ENCODE data around the gene SIAE. TPM values are rescaled to one million over a fixed set of nuclear protein-coding genes. Genes with fewer than 3 reads are reported as not detected.
A peak's percentile ranks its signal among the peaks of the same experiment; 100 is the strongest.

Gene SIAE
- total RNA-seq, 1 donor from 2014 or later, result 13.8 TPM

DNA sequence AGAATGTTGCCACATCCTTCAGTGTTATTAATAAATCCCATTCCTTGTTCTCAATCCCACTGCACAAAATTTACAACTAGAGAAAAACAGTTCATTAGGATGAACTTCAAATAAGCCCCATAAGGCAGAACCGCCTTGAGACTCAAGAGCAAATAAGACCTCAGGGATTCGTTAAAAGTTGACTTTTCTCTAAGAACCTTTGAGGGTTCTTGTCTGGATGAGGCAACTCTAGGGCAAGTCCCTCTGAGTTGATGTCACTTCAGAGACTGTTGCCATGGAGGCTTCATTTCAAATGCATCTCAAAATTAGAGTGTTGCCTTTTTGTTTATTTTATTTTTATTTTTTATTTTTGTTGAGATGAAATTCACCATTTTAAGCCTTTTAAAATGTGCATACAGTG is 82.1 kb downstream of the SIAE start:
- H3K4me3 Mint-ChIP-seq (ENCODE audit: unreplicated experiment), result no peak overlapping the region
- H3K27me3 Mint-ChIP-seq (ENCODE audit: unreplicated experiment), result peaks cover 48% of the 10 kb centered on the region
- H3K36me3 Mint-ChIP-seq (ENCODE audit: unreplicated experiment), result no peaks in the 10 kb centered on the region
- H3K27ac Mint-ChIP-seq (ENCODE audit: unreplicated experiment), result no peak overlapping the region
- H3K9me3 Mint-ChIP-seq (ENCODE audit: unreplicated experiment), result no peaks in the 10 kb centered on the region
- TF ChIP-seq, protein P1, sequence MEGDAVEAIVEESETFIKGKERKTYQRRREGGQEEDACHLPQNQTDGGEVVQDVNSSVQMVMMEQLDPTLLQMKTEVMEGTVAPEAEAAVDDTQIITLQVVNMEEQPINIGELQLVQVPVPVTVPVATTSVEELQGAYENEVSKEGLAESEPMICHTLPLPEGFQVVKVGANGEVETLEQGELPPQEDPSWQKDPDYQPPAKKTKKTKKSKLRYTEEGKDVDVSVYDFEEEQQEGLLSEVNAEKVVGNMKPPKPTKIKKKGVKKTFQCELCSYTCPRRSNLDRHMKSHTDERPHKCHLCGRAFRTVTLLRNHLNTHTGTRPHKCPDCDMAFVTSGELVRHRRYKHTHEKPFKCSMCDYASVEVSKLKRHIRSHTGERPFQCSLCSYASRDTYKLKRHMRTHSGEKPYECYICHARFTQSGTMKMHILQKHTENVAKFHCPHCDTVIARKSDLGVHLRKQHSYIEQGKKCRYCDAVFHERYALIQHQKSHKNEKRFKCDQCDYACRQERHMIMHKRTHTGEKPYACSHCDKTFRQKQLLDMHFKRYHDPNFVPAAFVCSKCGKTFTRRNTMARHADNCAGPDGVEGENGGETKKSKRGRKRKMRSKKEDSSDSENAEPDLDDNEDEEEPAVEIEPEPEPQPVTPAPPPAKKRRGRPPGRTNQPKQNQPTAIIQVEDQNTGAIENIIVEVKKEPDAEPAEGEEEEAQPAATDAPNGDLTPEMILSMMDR (IDR thresholded peaks at IDR 0.05), result no peak
- no peak for DNase-seq (ENCODE audit: extremely low spot score, unreplicated experiment)
- no peaks in the 10 kb centered on the region for H3K4me1 Mint-ChIP-seq (ENCODE audit: unreplicated experiment)

DNA sequence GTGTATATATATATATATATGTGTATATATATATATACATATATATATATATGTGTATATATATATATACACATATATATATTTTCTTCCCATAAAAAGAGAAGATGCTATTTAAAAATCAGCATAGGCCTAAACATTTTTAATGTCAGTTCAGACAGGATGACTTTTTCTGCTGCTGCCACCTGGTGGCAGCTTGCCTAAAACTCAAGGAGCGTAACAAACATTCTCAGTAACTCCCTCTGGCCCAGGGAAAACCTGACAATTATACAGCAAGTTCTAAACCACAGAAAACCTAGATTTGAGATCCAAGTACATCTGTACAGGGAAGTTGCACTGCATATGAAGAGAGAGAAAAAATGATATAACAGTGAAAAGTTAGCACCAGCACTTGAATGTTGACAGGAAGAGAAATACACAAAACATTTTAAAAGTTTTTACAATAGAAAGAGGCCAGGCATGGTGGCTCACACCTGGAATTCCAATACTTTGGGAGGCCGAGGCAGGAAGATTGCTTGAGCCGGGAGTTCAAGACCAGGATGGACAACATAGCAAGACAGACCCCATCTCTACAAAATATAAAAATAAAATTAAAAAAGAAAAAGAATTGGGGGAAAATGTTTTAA is 87.2 kb downstream of the SIAE start:
- H3K36me3 Mint-ChIP-seq (ENCODE audit: unreplicated experiment), result no peaks in the 10 kb centered on the region
- H3K27ac Mint-ChIP-seq (ENCODE audit: unreplicated experiment), result no peak overlapping the region
- H3K4me3 Mint-ChIP-seq (ENCODE audit: unreplicated experiment), result no peak overlapping the region
- no peaks in the 10 kb centered on the region for H3K9me3 Mint-ChIP-seq (ENCODE audit: unreplicated experiment)
- H3K27me3 Mint-ChIP-seq (ENCODE audit: unreplicated experiment), result peaks cover 36% of the 10 kb centered on the region
- H3K4me1 Mint-ChIP-seq (ENCODE audit: unreplicated experiment), result no peaks in the 10 kb centered on the region
- TF ChIP-seq, protein P1 (IDR thresholded peaks at IDR 0.05), result peak; percentile 72
- no peak for DNase-seq (ENCODE audit: extremely low spot score, unreplicated experiment)

DNA sequence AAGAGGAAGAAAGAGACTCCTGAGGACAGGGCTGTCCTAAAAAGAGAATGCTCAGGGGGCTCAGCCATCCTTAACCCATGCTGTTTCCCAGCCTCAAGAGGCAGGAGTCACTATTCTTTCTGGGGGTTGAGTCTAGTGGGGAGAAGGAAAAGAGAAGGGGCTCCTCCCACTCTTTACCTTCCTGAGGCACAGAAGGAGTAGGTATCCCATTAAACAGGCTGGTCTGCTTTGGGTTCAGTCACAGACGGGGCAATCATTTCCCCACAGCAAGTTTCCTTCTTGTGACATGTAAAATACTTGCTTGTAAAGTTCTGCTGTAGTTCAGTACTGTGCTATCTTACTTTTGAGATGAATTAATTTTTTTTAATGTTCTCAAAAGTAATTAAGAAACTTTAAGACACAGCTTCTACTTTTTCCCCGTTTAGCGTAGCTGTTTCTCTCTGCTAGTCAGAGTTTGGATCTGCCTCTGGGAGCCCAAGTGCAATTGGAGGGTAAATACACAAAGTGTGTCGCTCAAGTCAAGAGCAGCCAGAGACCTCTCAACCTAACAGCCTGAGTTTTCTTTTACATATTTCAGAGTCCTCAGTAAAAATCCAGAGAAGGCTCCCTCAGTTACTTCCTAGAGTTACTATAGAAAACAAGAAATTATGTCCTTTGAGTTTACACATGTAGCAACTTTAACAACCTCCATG is 88.7 kb downstream of the SIAE start:
- H3K4me3 Mint-ChIP-seq (ENCODE audit: unreplicated experiment), result no peak overlapping the region
- H3K27ac Mint-ChIP-seq (ENCODE audit: unreplicated experiment), result no peak overlapping the region
- TF ChIP-seq, protein P1 (IDR thresholded peaks at IDR 0.05), result no peak
- no peaks in the 10 kb centered on the region for H3K9me3 Mint-ChIP-seq (ENCODE audit: unreplicated experiment)
- no peaks in the 10 kb centered on the region for H3K4me1 Mint-ChIP-seq (ENCODE audit: unreplicated experiment)
- H3K27me3 Mint-ChIP-seq (ENCODE audit: unreplicated experiment), result peaks cover 28% of the 10 kb centered on the region
- no peak for DNase-seq (ENCODE audit: extremely low spot score, unreplicated experiment)
- no peaks in the 10 kb centered on the region for H3K36me3 Mint-ChIP-seq (ENCODE audit: unreplicated experiment)

DNA sequence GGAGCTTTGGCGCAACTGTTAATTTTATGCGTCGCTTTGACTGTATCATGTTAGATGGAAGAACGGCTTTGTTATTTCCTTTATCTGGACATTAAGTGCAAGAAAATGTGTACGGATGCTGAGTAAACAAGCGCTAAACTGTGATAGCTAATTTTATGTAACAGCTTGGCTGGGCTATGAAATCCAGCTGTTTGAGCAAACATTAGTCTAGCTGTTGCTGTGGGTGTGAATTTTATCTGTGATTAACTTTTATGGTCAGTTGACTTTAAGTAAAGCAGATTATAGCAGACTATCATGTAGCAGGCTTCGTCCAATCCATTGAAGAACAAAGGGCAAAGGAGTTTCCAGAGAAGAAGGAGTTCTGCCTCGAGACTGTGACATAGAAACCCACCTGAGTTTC is 89.8 kb downstream of the SIAE start:
- TF ChIP-seq, protein P1 (IDR thresholded peaks at IDR 0.05), result no peak
- no peak overlapping the region for H3K27ac Mint-ChIP-seq (ENCODE audit: unreplicated experiment)
- no peaks in the 10 kb centered on the region for H3K36me3 Mint-ChIP-seq (ENCODE audit: unreplicated experiment)

More for the DNA sequence above, 89.8 kb downstream of the SIAE start:
- Mint-ChIP-seq H3K4me1 (ENCODE audit: unreplicated experiment) (no peaks in the 10 kb centered on the region), H3K4me3 (ENCODE audit: unreplicated experiment) (no peak overlapping the region), H3K27me3 (ENCODE audit: unreplicated experiment) (peaks cover 22% of the 10 kb centered on the region), H3K9me3 (ENCODE audit: unreplicated experiment) (no peaks in the 10 kb centered on the region)
- no peak for DNase-seq (ENCODE audit: extremely low spot score, unreplicated experiment)

Other genes starting within 250 kb of the SIAE start
- gene OR8B4, start 248.9 kb downstream of the SIAE start, total RNA-seq, result not detected in 2 replicates
- not detected in 2 replicates for gene OR8B8, start 228.0 kb downstream of the SIAE start, total RNA-seq
- not detected in 2 replicates for gene OR8B12, start 130.1 kb downstream of the SIAE start, total RNA-seq
- gene OR8A1, start 103.7 kb downstream of the SIAE start, total RNA-seq, result not detected in 2 replicates
- not detected in 2 replicates for gene PANX3, start 62.3 kb downstream of the SIAE start, total RNA-seq
- 34.8 and 37.4 TPM in 2 replicates for gene TBRG1, start 50.9 kb downstream of the SIAE start, total RNA-seq
- gene SPA17, start 165 bp upstream of the SIAE start, total RNA-seq, result 3.7 and 4.7 TPM in 2 replicates
- 0.97 and 1.0 TPM in 2 replicates for gene NRGN, start 66.2 kb upstream of the SIAE start, total RNA-seq
- 0.30 TPM in 1 of 2 replicates, not detected in the other for gene VSIG2, start 78.5 kb upstream of the SIAE start, total RNA-seq
- 0.71 and 1.7 TPM in 2 replicates for gene ESAM, start 88.6 kb upstream of the SIAE start, total RNA-seq
- 14.3 and 15.2 TPM in 2 replicates for gene MSANTD2, start 126.7 kb upstream of the SIAE start, total RNA-seq
- gene ROBO3, start 191.7 kb upstream of the SIAE start, total RNA-seq, result 14.5 and 15.3 TPM in 2 replicates
- 0.56 TPM in 1 of 2 replicates, not detected in the other for gene ROBO4, start 224.1 kb upstream of the SIAE start, total RNA-seq
- gene HEPN1, start 245.5 kb upstream of the SIAE start, total RNA-seq, result not detected in 2 replicates